Renal cortical epithelial cell (primary cell): ENCODE results near the gene NR2F2. TPM values are rescaled to one million over a fixed set of nuclear protein-coding genes. Genes with fewer than 3 reads are reported as not detected.
"Not testable (repeated sequence)": the region's sequence is repeated elsewhere in the genome, so short reads cannot be mapped to it uniquely, and the experiment has no call there.

Experiments
- DNase-seq: peaks from one replicate; pipeline ENCODE4 v3.0.0-alpha.2; 2011; ENCODE audit warnings: low read depth
- total RNA-seq: library from RNA; depleted of rRNA; stranded (reverse); fragments of >200 nt; gene quantifications from 2 replicates; pipeline ENCODE4 v1.2.3, GENCODE V29; 2014

Gene NR2F2
- total RNA-seq, 1 donor from 2014 or later, result 37.3 TPM

DNA sequence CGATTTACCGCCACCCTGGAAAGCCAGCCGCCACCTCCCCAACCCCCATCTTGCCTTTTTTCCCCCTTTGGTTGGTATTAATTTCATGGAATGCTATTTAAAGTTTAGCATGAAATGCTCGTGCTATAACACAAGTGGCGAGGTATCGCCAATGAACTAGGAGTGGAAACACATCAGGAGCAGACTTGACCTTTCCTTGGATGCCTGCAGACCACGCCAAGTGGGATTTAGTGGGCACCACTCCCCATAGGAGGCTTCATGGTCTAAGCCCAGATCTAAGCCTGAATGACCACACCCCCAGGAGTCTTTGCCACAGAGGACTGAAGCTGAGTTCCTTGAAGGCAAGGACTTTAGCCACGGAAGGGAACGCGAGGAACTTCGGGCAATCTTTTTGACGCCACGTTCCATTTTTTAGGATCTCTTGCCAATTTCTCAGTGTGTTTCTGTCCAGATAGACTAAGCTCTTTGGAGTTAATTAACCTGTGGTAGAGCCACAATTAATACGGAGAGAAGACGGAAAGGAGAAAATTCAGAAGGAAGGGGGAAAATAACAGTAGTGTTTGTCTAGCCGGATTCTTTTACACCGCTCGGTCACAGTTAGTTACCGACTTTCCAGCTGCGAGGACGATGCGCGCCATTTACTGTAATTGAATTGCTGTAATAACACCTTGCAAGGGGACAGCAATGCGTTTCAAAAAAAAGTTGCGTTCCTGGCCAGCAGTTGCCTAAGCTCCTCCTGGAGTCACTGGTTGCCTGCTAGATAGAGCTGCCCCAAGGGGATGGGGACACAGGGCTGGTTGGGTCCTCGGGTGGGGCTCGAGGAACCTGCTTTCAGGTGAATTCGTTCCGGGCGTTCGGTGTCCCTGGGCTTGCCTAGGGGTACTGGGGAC, 37.1 kb downstream of the NR2F2 start:
- DNase-seq, result no peak

DNA sequence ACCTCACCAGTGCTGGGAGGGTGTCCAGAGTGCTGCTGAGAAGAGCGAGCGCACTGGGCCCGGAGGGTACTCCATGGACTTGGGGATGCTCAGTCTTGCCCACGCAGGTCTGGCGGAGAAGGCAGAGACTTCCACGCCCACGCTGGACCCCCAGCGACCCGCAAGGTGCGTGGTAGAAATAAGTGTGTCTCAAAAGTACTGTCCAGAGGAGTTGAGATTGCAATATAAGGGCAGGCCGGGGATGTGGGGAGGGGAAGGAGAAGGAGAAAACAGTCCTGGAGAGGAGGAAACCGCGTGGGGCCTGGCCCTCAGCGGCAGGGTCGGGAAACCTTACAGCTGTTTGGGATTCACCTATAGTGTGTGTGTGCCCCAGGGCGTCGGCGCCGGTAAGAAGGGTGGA, 38.9 kb downstream of the NR2F2 start:
- DNase-seq, result no peak

DNA sequence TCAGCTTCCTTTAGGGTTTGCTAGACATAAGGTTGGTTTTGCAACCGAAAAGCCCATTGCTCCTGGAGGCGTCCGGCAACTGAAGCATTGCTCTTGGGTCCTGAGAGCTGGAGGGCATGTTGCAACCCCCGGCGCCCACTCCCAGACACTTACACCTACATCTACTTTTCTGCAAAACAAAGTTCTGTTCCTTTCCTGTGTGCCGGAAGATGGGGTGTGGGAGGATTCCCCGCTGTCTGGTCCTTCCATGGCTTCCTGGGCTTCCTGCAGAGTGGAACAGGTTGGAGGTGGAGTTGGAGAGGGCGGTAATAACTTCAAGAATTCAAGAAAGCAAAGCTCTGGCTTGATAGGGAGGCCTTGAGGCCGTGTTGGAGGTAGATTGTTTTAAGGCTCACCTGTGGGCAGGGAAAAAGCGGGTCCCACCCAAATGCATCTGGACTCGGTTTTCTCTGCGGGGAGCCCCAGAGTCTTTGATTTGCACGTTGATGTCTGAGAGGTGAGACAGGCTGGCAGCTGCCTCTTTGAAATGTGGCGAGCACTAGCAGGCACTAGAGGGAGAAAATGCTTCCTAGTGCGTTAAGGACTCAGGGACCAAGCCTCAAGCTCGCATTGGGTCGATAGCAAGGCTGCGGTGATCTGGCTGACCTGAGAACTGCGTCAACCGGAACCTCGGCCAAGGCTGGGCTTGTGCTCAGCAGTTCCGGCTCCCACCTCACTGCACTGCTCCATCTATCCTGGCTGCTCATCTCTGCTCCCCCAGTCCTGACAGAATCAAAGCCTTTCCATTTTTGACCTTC, 39.5 kb downstream of the NR2F2 start:
- no peak for DNase-seq

DNA sequence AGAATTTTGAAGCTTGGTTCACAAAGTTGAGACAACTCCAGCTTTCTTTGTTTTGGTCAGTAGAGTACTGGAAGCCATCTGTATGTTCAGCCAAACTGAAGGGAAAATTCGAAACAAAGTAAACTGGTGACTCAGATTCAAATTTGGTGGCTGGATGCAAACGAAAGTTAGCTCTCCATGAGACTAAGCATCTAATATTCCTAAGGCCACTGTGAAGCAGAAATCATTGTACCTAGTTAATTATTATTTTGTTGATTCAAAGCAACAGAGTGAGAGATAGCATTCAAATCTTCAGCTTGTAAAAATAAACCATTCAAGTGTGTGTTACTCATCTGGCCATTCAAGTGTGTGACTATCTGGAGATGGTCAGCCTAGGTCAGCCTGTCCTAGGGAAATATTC, 42.1 kb downstream of the NR2F2 start:
- peak; percentile 93 for DNase-seq

DNA sequence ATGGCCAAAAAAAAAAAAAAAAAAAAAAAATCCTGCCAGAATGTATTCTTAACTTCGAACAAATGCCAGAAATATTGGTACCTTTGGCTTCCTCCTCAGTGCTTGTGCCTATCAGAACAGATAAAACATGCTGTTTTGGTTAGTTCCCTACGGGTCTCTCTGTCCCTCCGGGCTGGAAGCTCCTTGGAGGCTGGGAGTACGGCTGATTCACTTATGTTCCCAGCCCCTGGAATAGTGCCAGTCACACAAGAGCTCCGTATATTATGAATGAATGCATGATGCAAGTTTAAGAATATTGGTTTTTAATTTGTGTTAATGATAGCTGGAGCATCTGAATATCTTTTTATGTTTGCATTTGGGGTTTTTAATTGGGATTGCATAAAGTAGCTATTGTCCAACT, 44.0 kb downstream of the NR2F2 start:
- no peak for DNase-seq

DNA sequence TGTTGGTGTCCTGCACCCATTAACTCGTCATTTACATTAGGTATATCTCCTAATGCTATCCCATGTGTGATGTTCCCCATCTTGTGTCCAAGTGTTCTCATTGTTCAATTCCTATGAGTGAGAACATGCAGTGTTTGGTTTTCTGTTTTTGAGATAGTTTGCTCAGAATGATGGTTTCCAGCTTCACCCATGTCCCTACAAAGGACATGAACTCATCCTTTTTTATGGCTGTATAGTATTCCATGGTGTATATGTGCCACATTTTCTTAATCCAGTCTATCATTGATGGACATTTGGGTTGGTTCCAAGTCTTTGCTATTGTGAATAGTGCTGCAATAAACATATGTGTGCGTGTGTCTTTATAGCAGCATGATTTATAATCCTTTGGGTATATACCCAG, 49.1 kb downstream of the NR2F2 start:
- not testable (repeated sequence) for DNase-seq

DNA sequence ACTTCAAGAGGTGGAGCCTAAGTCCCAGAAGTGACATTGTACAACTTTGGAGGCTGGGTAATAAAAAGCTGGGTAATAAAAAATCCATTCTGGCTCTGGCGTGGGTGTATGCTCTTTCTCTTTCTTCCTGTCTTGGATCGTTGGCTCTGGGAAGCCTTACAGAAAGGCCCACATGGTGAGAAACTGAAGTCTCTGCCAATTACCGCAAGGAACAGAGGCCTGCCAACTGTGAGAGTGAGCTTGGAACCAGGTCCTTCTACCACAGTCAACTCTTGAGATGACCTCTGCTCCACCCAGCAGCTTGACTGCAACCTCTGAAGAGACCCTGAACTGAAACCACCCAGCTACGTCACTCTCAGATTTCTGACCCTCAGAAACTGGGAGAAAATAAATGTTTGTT, 51.0 kb downstream of the NR2F2 start:
- DNase-seq, result peak; percentile 91

DNA sequence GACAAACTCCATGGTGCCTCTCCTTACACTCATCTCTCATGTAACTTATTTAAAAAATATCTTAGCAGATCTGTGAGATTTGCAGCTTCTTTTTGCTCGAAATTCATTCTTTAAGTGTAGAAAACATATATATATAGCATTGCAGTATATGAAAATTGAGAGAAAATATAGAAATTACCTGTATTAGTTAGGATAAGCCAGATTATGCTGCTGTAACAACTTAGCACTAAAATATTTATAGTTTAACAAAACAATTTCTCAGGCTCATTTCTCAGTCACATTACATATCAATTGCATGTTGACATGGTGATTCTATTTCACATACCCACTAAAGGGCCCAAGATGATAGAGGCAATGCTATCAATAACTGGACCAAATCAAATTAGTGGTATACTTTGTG, 54.7 kb downstream of the NR2F2 start:
- DNase-seq, result no peak

DNA sequence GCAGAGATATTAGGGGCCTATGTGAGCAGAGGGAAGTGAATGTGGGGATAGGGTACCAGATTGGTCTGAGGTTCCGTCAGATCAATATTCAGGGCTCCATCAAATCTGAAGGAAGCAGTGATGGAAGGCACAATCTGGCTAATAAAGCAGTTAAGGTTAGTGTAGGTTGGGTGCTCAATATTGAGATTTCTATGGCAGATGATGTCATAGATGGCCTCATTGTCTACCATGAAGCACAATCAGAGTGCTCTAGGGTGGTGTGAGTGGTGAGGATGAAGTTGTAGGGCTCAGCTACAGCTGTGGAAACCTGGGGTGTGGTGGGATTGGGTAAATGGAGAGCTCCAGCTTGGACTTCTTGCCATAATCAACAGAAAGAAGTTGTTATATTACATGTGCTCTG, 58.2 kb downstream of the NR2F2 start:
- DNase-seq, result no peak
